WTC11 (cell line): ENCODE results near the gene MRGPRF.

Source experiments
- NFYB ChIP-seq: sonication (generic); formaldehyde crosslinking; conservative IDR thresholded peaks from 2 replicates; pipeline ENCODE4 v1.8.0; 2022; ENCODE audit warnings: low read depth, missing genetic modification reagents
- TP53 ChIP-seq: sonication (generic); formaldehyde crosslinking; IDR thresholded peaks from 2 replicates; pipeline ENCODE4 v1.8.1; 2023; ENCODE audit warnings: mild to moderate bottlenecking, missing genetic modification reagents
- ZNF219 ChIP-seq: sonication (generic); formaldehyde crosslinking; IDR thresholded peaks from 2 replicates; pipeline ENCODE4 v1.8.0; 2023; ENCODE audit warnings: missing genetic modification reagents, mild to moderate bottlenecking, borderline replicate concordance
- ZNF232 ChIP-seq: sonication (generic); formaldehyde crosslinking; IDR thresholded peaks from 2 replicates; pipeline ENCODE4 v1.8.0; 2022; ENCODE audit warnings: mild to moderate bottlenecking, missing genetic modification reagents
- TF ChIP-seq, protein P1 (sequence below): fragments of 200-600 bp; IDR thresholded peaks from 2 replicates; pipeline ENCODE4 v1.8.0; 2022; ENCODE audit warnings: antibody characterized with exemption
- TF ChIP-seq, protein P2 (sequence below): sonication (generic); formaldehyde crosslinking; IDR thresholded peaks from 2 replicates; pipeline ENCODE4 v1.8.1; 2022; ENCODE audit warnings: mild to moderate bottlenecking, moderate library complexity, missing genetic modification reagents
- TF ChIP-seq, protein P3 (sequence below): sonication (generic); formaldehyde crosslinking; IDR thresholded peaks from 2 replicates; pipeline ENCODE4 v1.8.1; 2022; ENCODE audit warnings: low read depth, missing genetic modification reagents, borderline replicate concordance

DNA sequence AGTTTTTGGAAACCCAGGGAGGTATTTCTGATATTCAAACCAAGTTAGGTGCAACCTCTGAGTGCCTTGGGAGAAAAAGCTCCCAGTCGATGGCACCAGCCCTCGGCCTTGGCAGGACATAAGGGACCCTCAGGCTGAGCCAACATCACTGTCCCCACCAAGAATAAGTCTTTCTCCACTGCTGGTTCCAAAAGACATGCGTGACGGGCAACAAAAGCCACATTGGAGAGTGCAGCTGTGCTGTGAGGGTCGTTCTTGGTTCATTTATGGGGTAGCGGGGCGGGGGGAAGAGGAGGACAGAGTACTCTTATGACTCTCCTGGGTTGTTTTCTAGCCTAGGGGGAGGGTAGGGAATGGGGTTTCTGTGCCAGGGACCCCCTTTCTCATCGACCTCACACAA, 24.5 kb upstream of the MRGPRF start:
- TF ChIP-seq, protein P1, sequence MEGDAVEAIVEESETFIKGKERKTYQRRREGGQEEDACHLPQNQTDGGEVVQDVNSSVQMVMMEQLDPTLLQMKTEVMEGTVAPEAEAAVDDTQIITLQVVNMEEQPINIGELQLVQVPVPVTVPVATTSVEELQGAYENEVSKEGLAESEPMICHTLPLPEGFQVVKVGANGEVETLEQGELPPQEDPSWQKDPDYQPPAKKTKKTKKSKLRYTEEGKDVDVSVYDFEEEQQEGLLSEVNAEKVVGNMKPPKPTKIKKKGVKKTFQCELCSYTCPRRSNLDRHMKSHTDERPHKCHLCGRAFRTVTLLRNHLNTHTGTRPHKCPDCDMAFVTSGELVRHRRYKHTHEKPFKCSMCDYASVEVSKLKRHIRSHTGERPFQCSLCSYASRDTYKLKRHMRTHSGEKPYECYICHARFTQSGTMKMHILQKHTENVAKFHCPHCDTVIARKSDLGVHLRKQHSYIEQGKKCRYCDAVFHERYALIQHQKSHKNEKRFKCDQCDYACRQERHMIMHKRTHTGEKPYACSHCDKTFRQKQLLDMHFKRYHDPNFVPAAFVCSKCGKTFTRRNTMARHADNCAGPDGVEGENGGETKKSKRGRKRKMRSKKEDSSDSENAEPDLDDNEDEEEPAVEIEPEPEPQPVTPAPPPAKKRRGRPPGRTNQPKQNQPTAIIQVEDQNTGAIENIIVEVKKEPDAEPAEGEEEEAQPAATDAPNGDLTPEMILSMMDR, result no peak
- TF ChIP-seq, protein P2, sequence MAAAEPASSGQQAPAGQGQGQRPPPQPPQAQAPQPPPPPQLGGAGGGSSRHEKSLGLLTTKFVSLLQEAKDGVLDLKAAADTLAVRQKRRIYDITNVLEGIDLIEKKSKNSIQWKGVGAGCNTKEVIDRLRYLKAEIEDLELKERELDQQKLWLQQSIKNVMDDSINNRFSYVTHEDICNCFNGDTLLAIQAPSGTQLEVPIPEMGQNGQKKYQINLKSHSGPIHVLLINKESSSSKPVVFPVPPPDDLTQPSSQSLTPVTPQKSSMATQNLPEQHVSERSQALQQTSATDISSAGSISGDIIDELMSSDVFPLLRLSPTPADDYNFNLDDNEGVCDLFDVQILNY (CRISPR knock-in tag), result no peak
- no peak for TF ChIP-seq ZNF232
- no peak for TF ChIP-seq NFYB
- TF ChIP-seq ZNF219 (CRISPR knock-in tag), result no peak
- no peak for TF ChIP-seq TP53 (CRISPR knock-in tag)
- TF ChIP-seq, protein P3, sequence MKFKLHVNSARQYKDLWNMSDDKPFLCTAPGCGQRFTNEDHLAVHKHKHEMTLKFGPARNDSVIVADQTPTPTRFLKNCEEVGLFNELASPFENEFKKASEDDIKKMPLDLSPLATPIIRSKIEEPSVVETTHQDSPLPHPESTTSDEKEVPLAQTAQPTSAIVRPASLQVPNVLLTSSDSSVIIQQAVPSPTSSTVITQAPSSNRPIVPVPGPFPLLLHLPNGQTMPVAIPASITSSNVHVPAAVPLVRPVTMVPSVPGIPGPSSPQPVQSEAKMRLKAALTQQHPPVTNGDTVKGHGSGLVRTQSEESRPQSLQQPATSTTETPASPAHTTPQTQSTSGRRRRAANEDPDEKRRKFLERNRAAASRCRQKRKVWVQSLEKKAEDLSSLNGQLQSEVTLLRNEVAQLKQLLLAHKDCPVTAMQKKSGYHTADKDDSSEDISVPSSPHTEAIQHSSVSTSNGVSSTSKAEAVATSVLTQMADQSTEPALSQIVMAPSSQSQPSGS (CRISPR knock-in tag), result no peak
